GDM1 (cell line): ENCODE results near the gene PEF1.

Experiments
- DNase-seq: peaks from one replicate; lab custom pipeline; 2025; lab: John Stamatoyannopoulos, UW

Gene PEF1

DNA sequence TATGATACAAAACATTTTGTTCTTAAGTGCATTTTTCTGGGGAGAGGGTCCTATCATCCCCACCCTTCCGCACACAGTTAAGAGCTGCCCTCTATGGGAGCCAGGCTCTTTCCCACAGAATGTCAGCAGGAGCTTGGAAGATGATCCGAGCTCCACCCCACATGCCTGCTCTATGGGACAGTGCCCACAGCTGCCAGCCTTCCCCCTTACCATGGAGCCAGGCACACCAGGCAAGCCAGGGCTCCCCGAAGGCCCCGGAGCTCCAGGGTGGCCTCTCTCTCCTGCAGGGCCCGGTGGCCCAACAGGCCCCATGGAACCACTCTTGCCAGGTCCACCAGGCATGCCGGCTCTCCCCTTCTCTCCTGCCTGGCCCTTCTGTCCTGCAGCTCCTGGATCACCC lies 10.4 kb upstream of the PEF1 start:
- DNase-seq: no peak

DNA sequence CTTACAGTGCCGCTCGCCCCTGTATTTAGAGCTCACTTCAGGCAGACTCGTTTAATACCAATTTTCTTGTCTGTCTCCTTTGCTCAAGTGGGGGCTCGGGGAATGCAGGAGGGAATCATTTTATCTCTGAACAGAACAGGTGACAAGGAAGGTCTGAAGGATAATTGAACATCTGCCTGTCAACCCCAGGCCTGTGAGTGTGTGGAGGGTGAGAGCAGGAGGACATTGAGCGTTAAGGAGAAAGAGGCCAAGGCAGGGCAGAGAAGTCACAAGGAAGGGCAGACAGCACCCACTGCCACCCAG lies 9.7 kb upstream of the PEF1 start:
- DNase-seq: no peak

DNA sequence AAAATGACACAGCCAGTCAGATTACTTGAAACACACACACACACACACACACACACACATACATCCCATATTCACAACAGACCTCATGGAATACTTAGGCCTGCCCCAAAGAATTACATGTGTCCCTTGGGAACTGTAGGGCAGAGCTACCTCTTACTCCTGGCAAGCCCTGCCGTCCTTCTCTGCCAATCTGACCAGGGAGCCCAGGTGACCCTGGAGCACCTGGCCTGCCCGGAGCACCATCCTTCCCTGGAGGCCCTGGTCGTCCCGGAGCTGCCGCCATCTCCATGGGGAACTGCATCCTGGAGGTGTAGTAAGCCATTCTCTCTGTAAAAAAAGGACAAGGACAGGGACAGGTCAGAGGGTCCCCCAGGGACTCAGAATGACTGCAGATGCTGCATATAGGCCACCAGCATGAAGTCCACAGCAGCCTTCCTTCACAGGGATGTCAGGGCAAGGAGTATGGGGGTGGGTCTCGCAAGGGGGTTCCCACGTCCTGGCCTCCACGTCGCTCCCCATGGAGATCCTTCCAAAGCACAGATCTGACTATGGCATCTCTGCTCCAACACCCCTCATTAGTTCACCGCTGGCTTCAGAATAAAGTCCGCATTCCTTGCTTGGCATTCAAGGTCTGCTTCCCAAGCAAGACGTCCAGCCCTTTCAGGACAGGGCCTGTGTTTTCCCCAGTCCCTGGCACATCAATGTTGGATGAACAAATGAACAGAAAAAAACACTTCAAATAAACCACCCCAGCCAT lies 9.2 kb upstream of the PEF1 start:
- DNase-seq: no peak

DNA sequence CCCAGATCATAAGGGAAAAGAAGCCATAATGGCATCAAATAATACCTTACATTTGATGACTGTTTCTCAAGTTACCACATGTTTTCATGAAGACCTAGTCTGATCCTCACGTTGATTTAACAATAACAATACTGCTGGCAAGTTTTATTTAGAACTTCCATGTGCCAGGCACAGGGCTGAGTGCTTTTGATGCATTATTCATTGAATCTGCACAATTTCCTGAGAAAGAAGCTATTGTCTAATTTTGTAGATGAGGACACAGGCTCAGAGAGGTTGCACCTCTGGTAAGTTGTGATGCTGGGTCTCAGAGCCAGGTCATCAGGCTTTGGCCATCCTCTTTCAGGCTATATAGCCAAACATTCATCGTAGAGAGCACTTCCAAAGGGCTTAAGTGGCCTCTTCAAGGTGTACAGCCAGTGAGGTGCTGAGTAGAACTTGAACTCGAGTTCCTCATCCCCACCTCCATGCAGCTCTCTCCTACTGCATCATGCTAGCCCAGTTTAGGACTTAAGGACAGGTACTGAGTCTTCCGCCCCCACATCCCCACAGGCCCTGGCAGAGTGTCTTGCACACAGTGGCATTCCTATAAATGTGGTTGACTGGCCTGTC lies 8.3 kb upstream of the PEF1 start:
- DNase-seq: no peak

DNA sequence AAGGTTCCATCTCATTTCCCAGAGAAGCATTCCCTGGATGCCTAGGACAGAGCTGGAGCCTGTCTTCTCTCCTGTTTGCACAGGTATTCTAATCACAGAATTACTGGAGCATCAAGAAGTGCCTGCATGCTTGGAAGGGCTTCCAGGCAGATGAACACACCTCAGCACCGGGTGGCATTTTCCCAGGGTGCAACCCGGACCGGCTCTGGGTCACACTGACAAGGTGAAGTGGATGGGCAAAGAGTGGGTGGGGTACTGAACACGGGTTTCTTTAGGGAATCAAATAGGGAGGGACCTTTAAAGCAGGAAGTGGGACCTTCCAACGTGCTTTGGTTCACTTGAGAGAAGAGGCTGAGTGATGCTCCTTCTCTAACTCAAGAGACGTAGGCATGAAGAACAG lies 7.1 kb upstream of the PEF1 start:
- no peak for DNase-seq

DNA sequence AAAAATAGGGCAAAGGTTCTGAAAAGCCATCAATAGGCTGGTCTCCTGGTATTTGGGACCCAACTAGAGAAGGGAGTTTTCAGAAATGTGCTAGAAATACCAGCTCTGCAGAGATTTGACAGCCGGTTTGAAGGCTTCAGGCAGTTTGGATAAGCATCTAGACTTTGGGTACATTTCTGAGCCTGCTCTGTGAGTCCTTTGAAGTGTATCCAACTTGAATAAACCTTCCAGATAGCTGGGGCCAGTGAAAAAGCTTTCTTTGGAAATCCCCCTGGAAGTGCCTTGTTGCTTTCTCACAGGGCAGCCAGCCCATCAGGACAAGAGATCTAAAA lies 6.4 kb upstream of the PEF1 start:
- no peak for DNase-seq

DNA sequence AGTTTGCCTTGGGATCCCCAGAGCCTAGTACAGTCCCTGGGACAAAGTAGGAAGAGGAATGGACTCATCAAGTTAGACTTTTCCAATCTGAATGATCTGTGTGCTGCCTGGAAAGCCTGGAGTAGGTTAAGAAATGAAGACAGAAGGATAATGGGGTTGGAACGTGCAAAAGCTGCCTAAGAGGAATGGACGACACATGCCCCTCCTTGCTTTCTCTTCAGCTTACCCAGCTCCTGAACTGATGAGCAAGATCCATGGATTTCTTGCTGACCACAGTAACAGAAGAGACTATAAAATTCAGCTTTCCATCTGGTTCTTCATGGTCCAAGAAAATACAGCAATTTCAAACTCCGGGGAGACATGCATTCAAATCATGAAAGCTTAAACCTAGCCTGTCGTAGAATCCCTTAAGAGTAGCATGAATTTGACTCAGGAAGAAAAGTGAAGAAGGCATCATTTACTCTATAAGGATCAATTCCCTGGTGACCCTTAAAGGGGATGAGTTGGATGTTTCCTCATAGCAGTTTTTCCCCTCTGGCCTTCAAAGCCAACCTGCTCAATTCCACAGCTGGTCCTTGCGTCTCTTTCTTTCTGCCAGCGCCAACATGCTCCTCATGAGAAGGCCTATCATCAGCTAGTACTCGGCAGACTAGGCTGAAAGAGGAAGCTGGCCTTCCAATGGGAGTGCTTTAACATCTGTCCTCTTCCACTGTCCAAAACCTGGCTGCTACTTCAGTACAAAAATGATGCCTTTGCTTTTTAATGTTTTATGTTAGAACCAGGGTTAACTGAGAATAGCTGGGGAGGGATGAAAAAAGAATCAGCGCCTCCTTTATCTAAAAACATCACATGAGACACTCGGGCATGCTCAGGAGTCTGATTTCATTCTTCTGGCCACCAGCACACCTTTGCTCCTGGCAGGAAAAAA lies 5.7 kb upstream of the PEF1 start:
- DNase-seq: no peak

DNA sequence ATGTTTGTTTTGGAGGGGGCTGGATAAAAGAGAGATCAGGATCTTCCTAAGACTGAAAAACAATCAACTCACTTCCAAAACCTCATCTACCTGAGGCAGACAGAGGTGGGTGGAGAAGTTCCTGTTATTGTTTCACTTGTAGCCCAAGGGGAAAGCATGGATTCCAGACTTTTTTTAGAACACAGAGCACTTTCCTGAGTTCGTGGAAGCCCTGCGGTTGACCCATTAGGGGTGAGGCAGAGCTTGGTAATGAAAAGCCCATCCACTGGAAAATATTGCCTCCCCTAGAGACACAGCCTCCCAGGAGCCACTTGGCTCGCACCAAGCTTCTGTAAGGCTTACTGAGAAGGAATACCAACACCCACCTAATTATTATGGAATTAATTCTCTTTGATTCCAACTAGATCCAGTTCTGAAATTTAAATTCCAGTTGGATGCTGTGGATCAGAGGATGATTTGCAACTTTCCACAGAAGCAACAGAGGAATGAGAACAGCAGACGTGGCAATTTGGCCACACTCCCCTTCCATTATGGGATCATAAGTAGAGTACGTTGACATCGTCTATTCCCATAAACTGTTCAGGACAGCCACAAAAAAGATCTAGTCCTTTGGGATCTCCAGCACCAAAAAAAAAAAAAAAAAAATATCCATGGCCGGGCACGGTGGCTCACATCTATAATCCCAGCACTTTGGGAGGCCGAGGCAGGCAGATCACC lies 4.1 kb upstream of the PEF1 start:
- no peak for DNase-seq

DNA sequence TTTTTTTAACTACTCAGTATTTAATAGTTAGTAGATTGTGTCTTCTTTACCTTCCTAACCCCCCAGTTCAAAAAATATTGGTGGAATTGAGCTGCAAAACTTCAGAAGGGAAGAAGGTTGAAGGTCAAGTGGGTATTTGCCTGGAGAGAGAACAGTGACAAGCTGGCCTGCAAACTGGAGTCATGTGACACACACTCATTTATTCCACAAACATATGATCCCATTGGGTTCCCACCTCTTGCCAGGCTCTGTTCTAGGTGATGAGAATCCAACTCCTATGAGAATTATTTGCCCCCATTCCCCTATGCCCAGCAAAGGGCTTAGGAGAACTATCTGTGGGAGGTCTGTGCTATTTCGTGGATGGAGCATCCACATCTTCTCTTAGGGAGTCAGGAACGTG lies 3.5 kb upstream of the PEF1 start:
- DNase-seq: no peak

DNA sequence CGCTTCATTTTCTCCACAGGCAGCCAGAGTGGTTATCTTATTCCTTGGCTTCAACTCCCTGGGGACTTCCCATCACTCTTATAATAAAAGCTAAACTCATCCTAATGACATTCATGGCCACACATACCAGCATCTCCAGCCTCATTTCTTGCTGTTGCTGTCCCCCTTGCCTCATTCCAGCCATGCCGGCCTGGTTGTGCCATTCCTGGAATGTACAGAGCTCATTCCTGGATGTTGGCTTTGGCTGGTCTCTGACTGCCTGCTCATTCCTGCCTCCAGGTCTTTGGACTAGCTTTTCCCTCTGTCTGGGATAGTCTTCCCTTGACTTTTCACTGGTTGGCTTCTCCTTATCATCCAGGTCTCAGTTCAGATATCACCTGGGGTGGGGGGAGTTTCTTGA lies 2.4 kb upstream of the PEF1 start:
- DNase-seq: no peak

DNA sequence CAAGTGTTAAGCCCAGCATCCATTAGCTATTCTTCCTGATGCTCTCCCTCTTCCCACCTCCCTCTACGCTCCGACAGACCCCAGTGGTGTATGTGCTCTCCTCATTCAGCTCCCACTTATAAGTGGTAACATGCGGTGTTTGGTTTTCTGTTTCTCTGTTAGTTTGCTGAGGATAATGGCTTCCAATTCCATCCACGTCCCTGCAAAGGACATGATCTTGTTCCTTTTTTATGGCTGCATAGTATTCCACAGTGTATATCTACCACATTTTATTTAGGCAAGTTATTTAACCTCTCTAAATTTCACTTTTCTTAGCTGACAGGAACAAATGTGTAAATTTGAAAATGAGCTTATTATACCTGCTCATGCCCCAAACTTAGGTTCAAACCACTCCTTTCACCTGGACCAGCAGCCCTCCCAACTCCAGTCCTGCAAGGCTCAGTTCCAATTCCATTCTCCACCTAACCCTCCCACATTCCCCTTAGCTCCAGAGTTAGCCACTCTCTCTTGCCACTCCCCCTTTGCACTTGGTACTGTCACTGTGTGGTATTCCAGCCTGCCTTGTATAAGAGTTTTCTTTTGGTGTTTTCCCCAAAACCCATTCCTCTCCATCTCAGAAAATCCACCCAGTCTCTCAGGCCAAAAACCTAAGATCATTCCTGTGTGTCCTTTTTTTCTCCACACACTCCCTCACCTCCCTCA lies 1.7 kb upstream of the PEF1 start:
- DNase-seq: no peak

DNA sequence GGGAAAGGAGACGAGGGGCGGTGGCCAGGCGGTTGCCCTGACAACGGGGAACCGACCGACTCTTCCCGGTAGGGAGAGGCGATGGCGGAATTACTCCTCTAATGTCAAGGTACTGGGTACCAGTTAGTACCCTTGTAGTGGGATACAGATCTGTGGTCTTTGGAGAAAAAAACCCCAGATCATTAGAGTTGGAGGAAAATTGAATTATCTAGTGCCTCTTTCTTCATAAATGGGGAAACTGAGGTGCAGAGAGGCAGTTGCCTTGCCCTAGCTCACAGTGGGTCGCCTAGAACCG lies 545 bp upstream of the PEF1 start:
- DNase-seq: no peak

DNA sequence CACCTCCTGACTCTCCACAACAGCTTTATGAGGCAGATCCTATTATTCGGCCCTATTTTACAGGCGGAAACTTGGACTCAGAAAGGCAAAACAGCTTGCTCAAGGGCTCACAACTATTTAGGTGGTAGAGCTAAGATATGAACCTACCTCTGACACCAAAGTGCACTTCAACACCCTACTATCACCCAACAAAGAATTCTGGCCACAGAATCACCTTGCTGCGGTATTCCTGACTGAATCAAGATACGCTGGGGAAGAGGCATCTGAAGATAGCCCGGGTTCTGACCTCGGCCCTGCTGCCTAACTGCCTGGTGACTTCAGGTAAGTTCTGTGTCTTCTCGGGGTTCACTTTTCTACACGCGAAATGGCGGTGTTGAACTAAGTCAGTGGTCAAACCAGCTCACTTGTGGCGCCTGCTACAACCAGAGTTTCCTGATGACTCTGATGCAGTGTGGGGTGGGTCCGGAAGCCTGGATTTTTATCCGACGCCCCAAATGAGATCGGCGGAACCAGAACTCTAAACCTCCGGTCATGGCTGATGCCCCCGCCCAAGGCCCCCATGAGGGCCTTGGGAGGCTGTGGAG lies 608 bp downstream of the PEF1 start:
- no peak for DNase-seq

DNA sequence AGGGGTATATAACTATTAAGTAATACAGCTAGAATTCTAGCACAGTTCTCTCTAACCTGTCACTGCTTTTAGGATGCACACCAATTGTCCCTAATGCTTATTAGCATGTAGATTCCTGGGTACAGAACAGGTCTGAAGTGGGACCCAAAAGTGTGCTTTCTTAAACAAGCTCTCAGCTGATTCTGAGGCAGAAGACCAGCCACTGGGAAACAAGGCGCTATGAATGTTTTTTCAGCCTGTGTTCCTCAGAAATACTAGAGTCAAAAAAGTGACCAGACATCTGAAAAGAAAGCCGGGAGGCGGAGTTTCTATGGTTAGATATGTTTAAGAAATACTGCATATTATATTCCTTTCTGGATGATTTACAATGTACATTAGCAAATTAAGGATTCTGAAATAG lies 1.8 kb downstream of the PEF1 start:
- DNase-seq: no peak

DNA sequence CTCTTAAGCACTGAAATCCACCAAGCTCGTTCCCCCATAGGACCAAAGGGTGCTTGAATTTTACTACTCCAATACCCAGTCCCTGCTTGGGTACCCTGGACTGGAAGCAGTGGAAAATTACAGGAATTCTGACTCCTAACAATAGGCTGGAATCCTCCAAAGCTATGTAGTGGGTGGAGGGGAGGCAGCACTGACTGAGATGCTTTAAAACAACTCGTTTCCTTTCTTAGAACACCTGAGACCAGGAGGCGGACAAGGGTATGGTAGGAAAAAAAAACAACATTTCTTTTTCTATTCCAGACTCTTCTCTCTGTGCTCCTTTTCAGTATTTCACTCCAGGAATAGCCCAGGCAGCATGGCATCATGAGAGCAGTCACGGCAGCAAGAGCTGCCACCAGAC lies 2.3 kb downstream of the PEF1 start:
- DNase-seq: no peak

DNA sequence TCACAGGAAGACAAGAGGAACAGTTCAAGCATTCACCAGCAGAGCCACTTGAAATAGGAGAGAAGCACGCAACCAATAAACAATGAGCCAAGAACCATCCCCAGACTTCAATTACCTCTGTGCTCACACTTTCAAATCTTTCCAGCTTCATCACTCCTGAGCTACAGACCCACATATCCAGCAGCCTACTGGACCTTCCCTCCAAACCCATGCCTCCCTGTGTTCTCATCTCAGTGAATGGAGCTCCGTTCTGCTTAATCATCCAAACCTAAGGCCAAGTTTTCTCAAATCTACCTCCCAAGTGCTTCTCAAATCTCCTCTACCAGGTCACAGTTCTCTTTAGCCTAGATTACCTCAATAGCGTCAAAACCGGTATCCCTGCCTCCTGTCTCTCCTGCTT lies 3.7 kb downstream of the PEF1 start:
- no peak for DNase-seq

DNA sequence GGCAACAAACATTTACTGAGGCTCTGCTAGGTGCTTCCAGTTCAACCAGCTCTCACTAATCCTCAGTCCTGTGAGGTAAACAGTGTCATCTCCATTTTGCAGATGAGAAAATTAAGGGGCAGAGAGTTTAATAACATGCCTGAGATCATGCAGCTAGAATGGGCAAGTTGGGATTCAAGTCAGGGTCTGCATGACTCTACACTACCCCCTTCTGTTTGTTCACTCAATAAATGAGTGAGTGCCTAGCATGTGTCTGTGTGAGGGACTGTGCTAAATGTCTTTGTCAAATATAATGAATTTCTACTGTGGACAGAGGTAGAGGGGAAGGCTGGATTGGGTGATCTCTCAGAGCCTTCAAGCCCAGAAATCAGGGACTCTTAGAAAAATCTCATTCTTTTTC lies 4.5 kb downstream of the PEF1 start:
- no peak for DNase-seq

DNA sequence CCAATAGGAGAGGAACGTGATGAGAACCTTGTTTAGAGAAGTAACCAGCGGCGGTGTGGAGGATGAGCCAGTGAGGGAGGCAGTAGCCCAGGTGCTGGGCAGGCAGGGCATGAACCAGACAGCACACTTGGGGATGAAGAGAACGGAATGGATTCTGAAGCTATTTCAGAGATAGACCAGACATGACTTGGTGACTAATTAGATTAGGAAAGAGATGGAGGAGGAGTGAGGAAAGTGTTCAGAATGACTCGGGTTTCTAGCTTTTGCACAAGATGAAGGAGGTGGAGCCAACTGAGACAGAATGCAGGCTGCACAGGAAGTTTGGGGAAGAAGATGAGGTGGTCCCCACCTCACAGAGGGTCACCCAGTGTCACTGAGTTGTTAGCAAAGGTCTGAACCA lies 5.1 kb downstream of the PEF1 start:
- DNase-seq: no peak

DNA sequence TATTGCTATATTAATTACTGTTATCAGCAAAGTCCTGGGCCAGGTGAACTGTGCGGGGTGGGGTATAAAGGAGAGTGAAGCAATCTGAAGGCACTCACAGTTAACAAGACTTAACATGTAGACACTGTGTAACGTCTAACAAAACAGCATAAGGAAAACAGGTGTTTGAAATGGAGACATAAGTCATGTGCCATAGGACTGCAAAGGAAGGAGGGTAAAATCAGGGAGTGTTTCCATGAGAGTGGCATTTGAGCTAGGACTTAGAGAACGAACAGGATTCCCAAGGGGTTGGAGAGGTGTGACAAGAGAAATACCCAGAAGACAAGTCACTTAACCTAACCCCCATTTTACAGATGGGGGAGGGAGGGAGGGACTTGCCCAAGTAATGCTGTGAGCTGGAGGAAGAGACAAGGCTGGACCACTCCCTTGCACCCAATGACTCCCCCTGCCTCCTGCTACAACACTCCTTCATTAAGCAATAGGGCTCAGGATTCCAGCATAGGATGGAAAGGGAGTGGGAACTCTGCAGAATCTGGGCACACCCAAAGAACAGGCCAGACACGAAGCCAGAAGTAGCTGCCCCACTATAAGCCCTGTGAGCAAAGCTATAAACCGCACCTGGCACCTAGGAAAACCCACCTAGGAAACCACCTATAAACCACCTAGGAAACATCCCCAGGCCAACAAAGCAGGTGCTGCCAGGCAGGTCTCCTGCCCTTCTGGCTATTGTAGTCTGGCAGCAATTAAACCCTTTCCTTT lies 6.6 kb downstream of the PEF1 start:
- DNase-seq: no peak

DNA sequence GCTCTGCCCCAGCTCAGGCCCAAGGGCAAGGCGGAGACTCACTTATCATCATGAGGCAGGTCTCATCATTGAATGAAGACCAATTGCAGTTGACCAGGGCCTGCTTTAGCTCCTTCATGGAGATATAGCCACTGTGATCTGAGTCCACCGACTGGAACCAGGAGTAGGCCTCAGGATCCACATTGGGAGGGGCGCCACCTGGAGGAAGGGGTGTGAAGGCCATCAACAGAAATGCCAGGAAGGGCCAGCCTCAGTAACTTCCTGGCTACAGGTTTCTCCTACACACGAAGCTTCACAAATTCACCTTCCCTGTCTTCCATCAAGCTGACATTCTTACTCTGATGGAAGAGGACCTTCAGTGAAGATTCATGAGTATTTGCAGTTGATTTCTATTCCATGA lies 11.6 kb downstream of the PEF1 start:
- DNase-seq: no peak

DNA sequence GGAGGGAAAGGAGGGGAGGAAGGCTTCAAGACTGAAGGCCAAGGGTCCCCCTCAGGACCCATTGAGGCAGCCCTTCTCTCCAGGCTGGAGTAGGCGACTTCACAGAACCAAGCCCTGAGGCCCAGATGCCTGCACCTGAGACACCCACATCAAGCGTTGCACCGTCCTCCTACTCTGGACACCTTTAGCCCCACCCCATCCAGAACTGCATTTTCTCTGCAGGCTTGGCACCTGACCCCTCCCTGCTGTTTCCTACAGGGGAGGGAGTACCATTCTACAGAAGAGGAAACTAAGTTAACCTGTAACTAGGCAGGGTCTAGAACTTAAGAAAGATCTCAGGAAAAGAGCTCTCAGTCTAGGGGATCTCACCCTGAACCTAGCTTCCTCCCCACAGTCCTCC lies 12.0 kb downstream of the PEF1 start:
- DNase-seq: no peak
